GM12878 (cell line): ENCODE data around the gene ERVK3-1. TPM values are rescaled to one million over a fixed set of nuclear protein-coding genes. Genes with fewer than 3 reads are reported as not detected.
A peak's percentile ranks its signal among the peaks of the same experiment; 100 is the strongest.
"Not testable (repeated sequence)": the region's sequence is repeated elsewhere in the genome, so short reads cannot be mapped to it uniquely, and the experiment has no call there.

Experiments used
- ATAC-seq: fragments of 200-7000 bp; cut with Tn5 transposase; 3 replicates; pipeline ENCODE4 v1.9.1; 2020; ENCODE audit warnings: mild to moderate bottlenecking, moderate library complexity
- BruUV-seq: library from RNA; stranded (reverse); fragments of 400-500 nt; replicated peaks from 2 replicates; lab custom pipeline; 2021; lab: Mats Ljungman, UMichigan
- CTCF ChIA-PET: fragments of 300-600 bp; sonication (Branson Sonifier 250); formaldehyde crosslinking; extraction: SDS; loops from one replicate; lab custom pipeline; 2021; ENCODE audit warnings: inconsistent platforms; lab: Yijun Ruan, JAX
- POLR2A ChIA-PET: fragments of 350-600 bp; formaldehyde crosslinking; extraction: SDS; loops from one replicate; lab custom pipeline; 2021; ENCODE audit warnings: inconsistent platforms; lab: Charles Lee
- RAD21 ChIA-PET: fragments of 300-600 bp; sonication (Branson Sonifier 250); formaldehyde crosslinking; loops from one replicate; lab custom pipeline; 2023; ENCODE audit warnings: antibody characterized with exemption; ENCODE audit not compliant: unreplicated experiment; lab: Charles Lee
- SMC1A ChIA-PET: fragments of 300-600 bp; sonication (Branson Sonifier 250); formaldehyde crosslinking; loops from one replicate; lab custom pipeline; 2023; ENCODE audit not compliant: unreplicated experiment, uncharacterized antibody; lab: Charles Lee
- DNase-seq: peaks from one replicate; pipeline ENCODE4 v3.0.0-alpha.2; 2011; ENCODE audit warnings: low read depth, low spot score
- FAIRE-seq: peaks from 3 replicates; lab custom pipeline; 2011; peaks lifted over from hg19 to GRCh38; lab: Jason Lieb, UNC
- H2AFZ ChIP-seq: 2 replicates; pipeline ENCODE4 v1.6.0; 2011; ENCODE audit warnings: low read depth, low read length, control low read depth; ENCODE audit not compliant: control insufficient read depth
- H3K27ac ChIP-seq: 2 replicates; pipeline ENCODE4 v1.5.1; 2011; ENCODE audit warnings: control low read depth; ENCODE audit not compliant: control insufficient read depth, insufficient read depth
- H3K27me3 ChIP-seq, 2 experiments: replicated peaks in 1 of 2; 2 replicates each; pipeline versions ENCODE4 v1.6.0 to v1.6.1; 2011; ENCODE audit warnings: low read length in 1 of 2; ENCODE audit not compliant: control insufficient read depth in 2 of 2, insufficient read depth in 2 of 2
- H3K36me3 ChIP-seq, 2 experiments: 2 replicates each; pipeline ENCODE4 v1.5.1; 2011; ENCODE audit warnings: low read length in 1 of 2; ENCODE audit not compliant: control insufficient read depth in 2 of 2, insufficient read depth in 2 of 2
- H3K4me1 ChIP-seq: 2 replicates; pipeline ENCODE4 v1.6.1; 2011; ENCODE audit warnings: mild to moderate bottlenecking, low read length, moderate library complexity, mixed read lengths; ENCODE audit not compliant: control insufficient read depth, insufficient read depth
- H3K4me2 ChIP-seq: 2 replicates; pipeline ENCODE4 v1.6.0; 2011; ENCODE audit warnings: control low read depth; ENCODE audit not compliant: control insufficient read depth, insufficient read depth
- H3K4me3 ChIP-seq: fragments of 200-600 bp; sonication (generic); 2 replicates; pipeline ENCODE4 v1.5.1; 2016
- H3K79me2 ChIP-seq: 2 replicates; pipeline ENCODE4 v1.6.0; 2011; ENCODE audit warnings: low read length; ENCODE audit not compliant: control insufficient read depth, insufficient read depth
- H3K9ac ChIP-seq: 2 replicates; pipeline ENCODE4 v1.8.0; 2011; ENCODE audit warnings: low read length, control low read depth, mixed read lengths; ENCODE audit not compliant: control insufficient read depth, insufficient read depth
- H3K9me3 ChIP-seq: replicated peaks from 3 replicates; pipeline ENCODE4 v1.5.1; 2011; ENCODE audit warnings: mild to moderate bottlenecking, low read length; ENCODE audit not compliant: control insufficient read depth, insufficient read depth
- H4K20me1 ChIP-seq: 2 replicates; pipeline ENCODE4 v1.6.0; 2011; ENCODE audit not compliant: control insufficient read depth, insufficient read depth
- BACH1 ChIP-seq: fragments of 450-650 bp; IDR thresholded peaks from 2 replicates; pipeline ENCODE4 v1.6.1; 2017; ENCODE audit warnings: mild to moderate bottlenecking, borderline replicate concordance
- WGBS: methylation state at CpG from one replicate; pipeline ENCODE4 v1.1.6; 2016; ENCODE audit warnings: low lambda C conversion rate; ENCODE audit not compliant: insufficient replicate concordance, insufficient coverage; ENCODE audit errors: missing lambda C conversion rate; 5-methylcytosine and 5-hydroxymethylcytosine counted together
- in situ Hi-C: fragments of 300-500 bp; cut with MboI; formaldehyde crosslinking; loops from 9 replicates; pipeline ENCODE4 v1.14.3; 2018; ENCODE audit warnings: mixed read lengths
- intact Hi-C: fragments of 100-400 bp; cut with micrococcal nuclease; formaldehyde crosslinking; loops from one replicate; pipeline ENCODE4 v1.14.2; 2022; ENCODE audit not compliant: unreplicated experiment
- polyA plus RNA-seq, 11 experiments: library from polyadenylated mRNA; depleted of rRNA in 4 of 11; unstranded in 6 of 11; stranded (reverse) in 5 of 11; fragments of >200 nt; fragmentation: Nextera tagmentation in 4 of 11; fragmentation: Illumina TruSeq in 1 of 11; extraction: Ambion mirVana in 4 of 11; extraction: Trizol in 1 of 11; gene quantifications; 1 replicate in 1 of 11; 2 replicates in 10 of 11; pipeline versions ENCODE4 v1.2.1 to v1.2.3, GENCODE V29; 2011 to 2016; ENCODE audit warnings: inconsistent platforms in 2 of 11, missing spikeins in 2 of 11, low read depth in 1 of 11
- total RNA-seq, 4 experiments: library from RNA; depleted of rRNA in 3 of 4; stranded (reverse); fragments of >200 nt in 3 of 4; fragmentation: Illumina TruSeq in 1 of 4; extraction: Trizol in 1 of 4; gene quantifications; 2 replicates each; pipeline versions ENCODE4 v1.2.1 to v1.2.3, GENCODE V29; 2013 to 2021

ERVK3-1 gene
- total and polyA plus RNA-seq, 10 of the 15 experiments (the other 5 are each of a cell fraction or from before 2014, with no cell fraction given) = 59.3 to 172 (median 95.8) TPM

GRCh38 chr19:58346961-58347929 lies 42.1 kb downstream of the ERVK3-1 start (continued):
- peak; percentile 68; the same call in 1 of the 2 replicates for TF ChIP-seq BACH1

GRCh38 chr19:58348080-58348479 lies 42.9 kb downstream of the ERVK3-1 start:
- DNase-seq, H3K36me3 ChIP-seq, H3K4me1 ChIP-seq, H4K20me1 ChIP-seq, FAIRE-seq, H3K27me3 ChIP-seq, in situ Hi-C loops, BruUV-seq, H3K9me3 ChIP-seq, H3K79me2 ChIP-seq, intact Hi-C loops: not testable (repeated sequence)
- ATAC-seq = peak; percentile 8
- POLR2A ChIA-PET = interaction anchor here (0.6 to 3.6 kb wide), 10 partner anchors 9 to 213 kb away, joined by 3 to 37 read pairs (median 4); partner anchors contain the start of genes TRIM28, ZNF497, ZNF584 and ZNF837
- peak overlapping the region; percentile 87 for H3K4me3 ChIP-seq
- WGBS = 39% methylated on average over 12 of the region's 12 CpGs
- RAD21 ChIA-PET = interaction anchor here (0.8 to 3.6 kb wide), 2 partner anchors 14 to 185 kb away, joined by 3 to 18 read pairs; partner anchors contain the start of gene ZNF497
- peak overlapping the region; percentile 66 for H3K9ac ChIP-seq
- H3K4me2 ChIP-seq = peak overlapping the region; percentile 86
- SMC1A ChIA-PET = interaction anchor here (0.7 to 3.0 kb wide), 4 partner anchors 14 to 21 kb away, joined by 3 to 17 read pairs (median 6); partner anchors contain the start of genes ZNF497 and ZSCAN22
- peak overlapping the region; percentile 93 for H2AFZ ChIP-seq
- CTCF ChIA-PET = interaction anchor here (0.7 to 2.6 kb wide), 5 partner anchors 15 to 882 kb away, joined by 3 to 13 read pairs (median 4); partner anchors contain the start of genes ZBTB45 and ZNF497
- H3K27ac ChIP-seq = 0 out of 2 replicates have a peak overlapping the region, but pooled peaks have one; percentile 44
